GM10248 (cell line): ENCODE results near the gene IFT80.
"Not testable (repeated sequence)": the region's sequence is repeated elsewhere in the genome, so short reads cannot be mapped to it uniquely, and the experiment has no call there.

Experiments
- CTCF ChIA-PET: fragments of 300-600 bp; sonication (Branson Sonifier 250); formaldehyde crosslinking; extraction: SDS; loops from one replicate; lab custom pipeline; 2021; ENCODE audit warnings: antibody characterized with exemption; lab: Yijun Ruan, JAX
- POLR2A ChIA-PET: fragments of 350-650 bp; sonication (Branson Sonifier 250); formaldehyde crosslinking; extraction: SDS; loops from one replicate; lab custom pipeline; 2020; ENCODE audit warnings: antibody characterized with exemption; lab: Yijun Ruan, JAX
- DNase-seq: peaks from one replicate; pipeline ENCODE4 v3.0.0; 2012; ENCODE audit errors: extremely low spot score
- TF ChIP-seq, protein P1 (sequence below): IDR thresholded peaks from 2 replicates; pipeline ENCODE4 v1.5.1; 2012; ENCODE audit warnings: mild to moderate bottlenecking, low read depth; ENCODE audit errors: extremely low read depth, missing control alignments, control extremely low read depth

IFT80 gene

DNA sequence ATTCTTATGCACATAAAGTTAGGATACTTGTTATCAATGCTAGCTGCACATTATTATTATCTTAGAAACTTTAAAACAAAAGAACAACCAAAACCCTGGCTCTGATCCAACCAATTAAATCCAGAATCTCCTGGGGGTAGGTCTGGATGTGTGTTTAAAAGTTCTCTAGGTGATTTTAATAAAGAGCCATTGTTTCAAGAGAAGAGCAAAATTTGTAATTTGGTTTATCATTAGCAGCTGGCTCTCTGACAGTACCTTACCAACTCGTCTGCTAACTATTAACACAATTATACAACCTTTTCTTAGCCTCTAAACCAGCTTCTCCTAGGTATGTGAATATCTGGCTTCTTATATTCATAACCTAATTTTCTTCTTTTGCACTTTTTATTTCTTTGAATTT lies 68.9 kb downstream of the IFT80 start:
- DNase-seq: no peak
- ChIA-PET POLR2A (no interaction called here), CTCF (no interaction called here)
- TF ChIP-seq, protein P1, sequence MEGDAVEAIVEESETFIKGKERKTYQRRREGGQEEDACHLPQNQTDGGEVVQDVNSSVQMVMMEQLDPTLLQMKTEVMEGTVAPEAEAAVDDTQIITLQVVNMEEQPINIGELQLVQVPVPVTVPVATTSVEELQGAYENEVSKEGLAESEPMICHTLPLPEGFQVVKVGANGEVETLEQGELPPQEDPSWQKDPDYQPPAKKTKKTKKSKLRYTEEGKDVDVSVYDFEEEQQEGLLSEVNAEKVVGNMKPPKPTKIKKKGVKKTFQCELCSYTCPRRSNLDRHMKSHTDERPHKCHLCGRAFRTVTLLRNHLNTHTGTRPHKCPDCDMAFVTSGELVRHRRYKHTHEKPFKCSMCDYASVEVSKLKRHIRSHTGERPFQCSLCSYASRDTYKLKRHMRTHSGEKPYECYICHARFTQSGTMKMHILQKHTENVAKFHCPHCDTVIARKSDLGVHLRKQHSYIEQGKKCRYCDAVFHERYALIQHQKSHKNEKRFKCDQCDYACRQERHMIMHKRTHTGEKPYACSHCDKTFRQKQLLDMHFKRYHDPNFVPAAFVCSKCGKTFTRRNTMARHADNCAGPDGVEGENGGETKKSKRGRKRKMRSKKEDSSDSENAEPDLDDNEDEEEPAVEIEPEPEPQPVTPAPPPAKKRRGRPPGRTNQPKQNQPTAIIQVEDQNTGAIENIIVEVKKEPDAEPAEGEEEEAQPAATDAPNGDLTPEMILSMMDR: no peak

GRCh38 chr3:160326286-160326685 lies 72.7 kb downstream of the IFT80 start:
- CTCF ChIA-PET, POLR2A ChIA-PET: not testable (repeated sequence)

DNA sequence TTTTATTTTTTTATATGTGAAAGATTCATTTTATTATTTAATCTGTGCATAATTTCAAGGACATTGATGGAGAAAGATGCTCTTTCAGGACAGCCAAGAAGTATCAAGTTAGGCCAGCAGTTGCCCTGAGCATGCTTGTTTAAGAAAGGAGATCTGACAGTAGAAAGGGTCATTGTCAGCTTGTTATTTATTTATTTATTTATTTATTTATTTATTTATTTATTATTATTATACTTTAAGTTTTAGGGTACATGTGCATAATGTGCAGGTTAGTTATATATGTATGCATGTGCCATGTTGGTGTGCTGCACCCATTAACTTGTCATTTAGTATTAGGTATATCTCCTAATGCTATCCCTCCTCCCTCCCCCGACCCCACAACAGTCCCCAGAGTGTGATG lies 77.2 kb downstream of the IFT80 start:
- POLR2A ChIA-PET, DNase-seq, CTCF ChIA-PET: not testable (repeated sequence)

More at GRCh38 chr3:160326286-160326685, 72.7 kb downstream of the IFT80 start:
- DNase-seq: not testable (repeated sequence)

DNA sequence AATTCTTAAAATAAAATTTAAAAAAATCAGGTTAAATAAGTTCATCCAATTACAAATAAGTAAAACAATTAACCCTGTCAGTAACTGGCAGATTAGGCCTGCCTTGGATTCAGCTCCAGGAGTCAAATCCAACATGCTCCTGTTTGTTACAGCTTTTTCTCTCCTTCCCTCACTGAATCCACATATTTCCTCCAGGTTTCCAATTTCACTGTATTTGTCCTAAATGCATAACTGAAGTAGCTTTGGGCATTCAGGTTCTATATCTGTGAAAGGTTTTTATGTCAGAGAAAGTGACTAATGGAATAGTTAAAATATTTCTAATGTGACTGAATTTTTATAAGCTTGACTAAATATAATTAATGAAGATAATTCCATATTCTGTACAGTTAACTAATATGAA lies 79.7 kb downstream of the IFT80 start:
- CTCF ChIA-PET: no interaction called here
- TF ChIP-seq, protein P1: no peak
- POLR2A ChIA-PET: no interaction called here
- no peak for DNase-seq

DNA sequence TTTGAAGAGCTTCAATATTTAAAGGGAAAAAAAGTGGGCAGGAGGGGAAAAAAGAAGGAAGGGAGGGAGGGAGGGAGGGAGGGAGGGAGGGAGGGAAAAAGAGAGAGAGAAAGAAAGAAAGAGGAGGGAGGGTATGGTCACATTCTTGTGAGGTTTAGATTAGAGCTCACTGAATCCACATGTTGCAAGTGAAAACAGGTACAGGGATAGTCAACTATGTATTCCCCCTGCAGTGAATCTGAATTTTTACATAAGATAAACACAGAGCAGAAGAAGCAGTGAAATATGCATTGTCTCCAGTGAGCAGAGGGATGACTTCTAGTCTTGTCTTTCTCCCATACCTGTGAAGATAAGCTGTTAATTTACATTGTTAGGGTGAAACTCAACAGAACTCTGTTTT lies 84.0 kb downstream of the IFT80 start:
- CTCF ChIA-PET: interaction anchor here (0.9 to 1.8 kb wide), 3 partner anchors 12 to 34 kb away, joined by 3 to 5 read pairs (median 4); no protein-coding TSS in a partner anchor
- DNase-seq: no peak
- TF ChIP-seq, protein P1: no peak
- POLR2A ChIA-PET: no interaction called here

DNA sequence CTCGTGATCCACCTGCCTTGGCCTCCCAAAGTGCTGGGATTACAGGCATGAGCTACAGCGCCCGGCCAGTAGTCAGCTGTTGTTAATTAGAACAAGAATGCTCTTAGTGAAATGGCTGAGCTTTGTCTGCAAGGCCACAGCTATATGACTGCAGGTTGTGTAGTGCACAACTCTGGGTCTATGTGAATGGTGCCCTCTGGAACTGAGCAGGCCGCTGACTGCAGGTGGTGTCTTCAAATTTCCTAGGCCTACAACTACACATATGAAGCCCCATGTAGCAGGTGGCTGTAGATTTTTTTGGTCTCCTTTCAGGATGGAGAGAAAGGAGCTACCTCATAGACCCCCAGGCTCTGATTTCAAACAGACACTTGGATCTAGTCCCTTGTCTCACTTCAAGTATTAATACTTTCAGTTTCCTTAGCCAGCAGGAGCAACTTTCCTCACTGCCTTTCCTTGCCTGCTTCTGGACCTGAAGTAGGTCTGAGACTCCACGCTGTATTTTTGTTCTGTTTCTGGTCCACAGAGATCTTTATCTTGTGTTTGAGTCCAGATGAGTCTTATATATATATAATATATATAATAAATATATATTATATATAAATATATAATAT lies 86.9 kb downstream of the IFT80 start:
- POLR2A ChIA-PET: no interaction called here
- TF ChIP-seq, protein P1: no peak
- CTCF ChIA-PET: interaction anchor here (0.7 to 1.5 kb wide), 3 partner anchors 13 to 27 kb away, joined by 3 read pairs; no protein-coding TSS in a partner anchor
- no peak for DNase-seq

GRCh38 chr3:160302806-160303205 lies 96.2 kb downstream of the IFT80 start:
- ChIA-PET CTCF (interaction anchor here (0.8 to 1.0 kb wide), 2 partner anchors 9 to 12 kb away, joined by 3 to 4 read pairs; no protein-coding TSS in a partner anchor), POLR2A (no interaction called here)
- TF ChIP-seq, protein P1: no peak
- no peak for DNase-seq
